ENCODE results near the gene ERO1B.

Gene ERO1B

DNA sequence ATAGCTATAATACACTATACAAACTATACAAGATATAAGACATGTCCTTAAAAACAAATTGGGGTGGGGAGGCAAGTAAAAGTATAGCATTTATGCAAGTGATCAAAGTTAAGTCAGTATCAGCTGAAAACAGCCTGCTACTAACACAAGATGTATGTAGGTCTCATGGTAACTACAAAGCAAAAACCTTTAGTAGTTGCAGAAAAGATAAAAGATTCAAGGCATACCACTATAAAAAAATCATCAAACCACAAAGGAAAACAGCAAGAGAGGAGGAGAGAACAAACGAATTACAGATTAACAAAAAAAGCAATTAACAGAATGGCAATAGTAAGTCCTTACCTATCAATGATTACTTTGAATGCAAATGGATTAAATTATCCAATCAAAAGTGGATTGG, 22.7 kb downstream of the ERO1B start:
- DNase-seq (no peak), ATAC-seq (replicated peaks) (no peak)
- H3K4me3 Mint-ChIP-seq: no peak overlapping the region
- no peaks in the 10 kb centered on the region for H3K27me3 Mint-ChIP-seq
- no peak overlapping the region for H3K27ac Mint-ChIP-seq
- H3K9me3 Mint-ChIP-seq: peaks cover 6 to 11% of the 10 kb centered on the region in 2 donors
- H3K4me1 Mint-ChIP-seq (ENCODE audit: low read depth in 2 of 2): peaks cover 5 to 7% of the 10 kb centered on the region in 2 donors
- peaks cover 20% of the 10 kb centered on the region for H3K36me3 Mint-ChIP-seq (ENCODE audit: insufficient read depth)

DNA sequence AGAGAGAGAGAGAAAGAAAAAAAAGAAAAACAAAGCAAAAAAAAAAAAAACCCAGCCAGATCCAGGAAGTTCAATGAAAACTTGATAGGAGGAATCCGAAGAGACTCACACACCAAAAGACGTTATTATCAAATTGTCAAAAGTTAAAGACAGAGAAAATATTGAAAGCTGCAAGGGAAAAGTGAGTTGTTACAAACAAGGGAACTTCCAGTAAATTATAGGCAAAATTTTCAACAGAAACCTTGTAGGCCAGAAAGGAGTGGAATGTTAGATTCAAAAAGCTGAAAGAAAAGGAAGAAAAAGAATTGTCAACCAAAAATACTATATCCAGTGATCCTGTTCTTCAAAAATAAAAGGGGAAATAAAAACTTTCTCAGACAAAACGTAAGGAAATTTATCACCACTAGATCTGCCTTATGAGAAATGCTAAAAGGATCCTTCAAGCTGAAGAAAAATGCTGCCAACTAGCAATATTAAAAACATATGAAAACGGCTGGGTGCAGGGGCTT, 23.6 kb downstream of the ERO1B start:
- H3K27me3 Mint-ChIP-seq: no peaks in the 10 kb centered on the region
- peaks cover 5 to 7% of the 10 kb centered on the region in 2 donors for H3K4me1 Mint-ChIP-seq (ENCODE audit: low read depth in 2 of 2)
- H3K9me3 Mint-ChIP-seq: peaks cover 6 to 11% of the 10 kb centered on the region in 2 donors
- no peak overlapping the region for H3K4me3 Mint-ChIP-seq
- no peak overlapping the region for H3K27ac Mint-ChIP-seq
- peaks cover 18% of the 10 kb centered on the region for H3K36me3 Mint-ChIP-seq (ENCODE audit: insufficient read depth)
- no peak for ATAC-seq (replicated peaks)
- DNase-seq: no peak

DNA sequence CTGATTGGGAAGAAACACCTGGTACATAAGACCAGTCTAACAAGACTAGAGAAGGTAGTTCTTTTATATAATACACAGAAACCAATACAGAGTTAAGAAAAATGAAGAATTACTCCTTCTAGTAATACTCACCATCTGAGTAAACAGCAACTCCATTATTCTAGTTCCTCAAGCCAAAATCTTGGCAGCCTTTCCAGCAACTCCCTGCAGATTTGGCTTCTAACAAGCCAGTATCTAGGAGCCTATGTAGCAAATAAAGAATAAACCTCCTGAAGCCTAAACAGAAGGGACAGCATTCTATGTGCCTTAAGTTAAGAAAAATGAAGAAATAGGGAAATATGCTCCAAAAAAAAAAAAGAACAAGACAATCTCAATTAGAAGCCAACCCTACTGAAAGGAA, 24.5 kb downstream of the ERO1B start:
- DNase-seq (no peak), ATAC-seq (replicated peaks) (no peak)
- Mint-ChIP-seq H3K27ac (no peak overlapping the region), H3K9me3 (peaks cover 5 to 11% of the 10 kb centered on the region in 2 donors), H3K36me3 (ENCODE audit: insufficient read depth) (peaks cover 11% of the 10 kb centered on the region), H3K27me3 (no peaks in the 10 kb centered on the region), H3K4me1 (ENCODE audit: low read depth in 2 of 2) (peaks cover 5 to 7% of the 10 kb centered on the region in 2 donors), H3K4me3 (no peak overlapping the region)

DNA sequence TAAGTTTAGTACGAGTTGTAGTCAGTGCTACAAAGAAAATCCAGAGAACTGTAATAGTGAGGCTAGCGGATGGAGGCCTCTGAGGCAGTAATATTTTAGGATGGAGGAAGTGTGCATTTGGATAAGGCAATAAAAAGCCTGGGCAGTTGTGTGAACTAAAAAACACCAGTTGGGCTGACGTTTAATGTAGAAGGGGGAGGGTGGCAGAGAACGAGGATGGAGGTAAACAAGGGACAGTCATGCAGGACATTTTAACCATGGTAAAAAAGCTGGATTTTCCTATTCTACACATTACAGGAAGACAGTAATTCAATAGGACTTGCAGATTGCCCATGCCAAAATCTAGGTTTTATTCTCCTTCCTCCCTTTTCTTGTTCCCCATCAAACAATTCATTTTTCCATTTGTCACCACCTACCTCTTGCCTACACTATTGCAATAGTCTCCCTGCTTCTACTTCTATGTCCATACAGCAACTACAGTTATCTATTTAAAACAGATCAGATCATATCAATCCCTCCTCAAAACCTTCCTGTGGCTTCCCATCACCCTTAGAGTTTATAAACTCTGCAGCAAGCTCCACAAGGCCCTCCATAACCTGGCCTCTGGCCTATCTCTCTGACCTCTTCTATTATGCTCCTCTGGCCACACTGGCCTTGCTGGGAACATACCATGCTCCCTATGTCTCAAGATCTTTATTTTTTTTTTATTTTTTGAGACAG, 27.7 kb downstream of the ERO1B start:
- Mint-ChIP-seq H3K4me1 (ENCODE audit: low read depth in 2 of 2) (peaks cover 0 to 4% of the 10 kb centered on the region in 2 donors), H3K4me3 (no peak overlapping the region), H3K9me3 (peaks cover 3 to 11% of the 10 kb centered on the region in 2 donors), H3K27me3 (no peaks in the 10 kb centered on the region), H3K27ac (peak overlapping the region in 1 of 2 donors; percentile 8), H3K36me3 (ENCODE audit: insufficient read depth) (peaks cover 16% of the 10 kb centered on the region)
- ATAC-seq (replicated peaks): no peak
- DNase-seq: no peak

DNA sequence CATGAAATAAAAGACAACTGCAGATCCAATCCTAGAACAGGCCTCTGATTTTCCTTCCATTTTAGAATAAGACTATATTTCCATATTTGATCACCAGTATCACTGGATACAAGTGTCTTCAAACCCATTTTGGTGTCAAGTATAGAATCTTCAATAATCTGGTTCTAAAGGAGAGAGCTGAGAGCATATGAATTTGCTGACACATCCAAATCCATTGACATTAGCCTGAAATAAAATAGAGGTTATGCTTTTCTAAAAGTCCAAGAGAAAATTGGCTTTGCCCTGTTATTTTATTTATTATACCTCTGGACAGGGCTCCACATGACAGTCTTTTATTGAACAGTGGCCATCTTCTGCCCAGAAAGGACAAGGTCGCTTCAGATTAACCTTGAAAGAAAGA, 28.6 kb downstream of the ERO1B start:
- H3K27me3 Mint-ChIP-seq: no peaks in the 10 kb centered on the region
- H3K4me3 Mint-ChIP-seq: no peak overlapping the region
- peak overlapping the region in 1 of 2 donors; percentile 8 for H3K27ac Mint-ChIP-seq
- peaks cover 0 to 2% of the 10 kb centered on the region in 2 donors for H3K4me1 Mint-ChIP-seq (ENCODE audit: low read depth in 2 of 2)
- H3K9me3 Mint-ChIP-seq: peaks cover 3 to 9% of the 10 kb centered on the region in 2 donors
- no peak for ATAC-seq (replicated peaks)
- H3K36me3 Mint-ChIP-seq (ENCODE audit: insufficient read depth): peaks cover 22% of the 10 kb centered on the region
- no peak for DNase-seq

DNA sequence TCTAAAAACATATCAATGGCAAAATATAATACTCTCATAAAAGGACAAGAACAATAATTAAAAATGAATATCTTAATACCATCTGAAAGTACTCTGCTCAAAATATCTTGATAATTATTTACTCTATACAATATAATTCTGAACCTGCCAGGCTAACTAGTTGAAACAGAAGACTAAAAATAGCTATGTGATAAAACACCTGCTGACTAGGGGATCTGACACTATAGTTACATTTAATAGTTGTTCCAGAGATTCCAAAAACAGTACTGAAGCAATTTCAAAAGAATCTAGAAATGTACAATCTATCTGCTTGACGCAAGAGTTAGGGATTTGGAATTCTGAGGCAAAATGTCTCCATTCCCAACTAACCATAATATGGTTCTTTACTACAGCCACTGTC, 30.2 kb downstream of the ERO1B start:
- no peaks in the 10 kb centered on the region for H3K27me3 Mint-ChIP-seq
- no peak for ATAC-seq (replicated peaks)

DNA sequence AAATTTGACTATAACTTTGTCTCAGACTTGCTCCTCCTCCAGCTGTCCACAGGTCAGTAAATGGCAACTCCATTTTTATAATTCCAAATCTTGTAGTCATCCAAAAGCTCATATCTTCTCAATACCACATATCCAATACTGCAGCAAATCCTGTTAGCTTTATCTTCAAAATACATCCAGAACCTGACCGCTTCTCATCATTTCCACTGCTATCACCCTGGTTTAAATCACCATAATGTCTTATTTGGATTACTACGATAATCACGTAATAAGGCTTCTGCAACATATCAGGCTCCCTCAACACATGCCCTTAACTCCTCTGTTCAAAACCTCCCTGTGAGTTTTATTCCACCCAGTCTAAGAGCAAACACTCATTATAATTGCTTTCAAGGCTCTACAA, 34.5 kb downstream of the ERO1B start:
- no peaks in the 10 kb centered on the region for H3K9me3 Mint-ChIP-seq
- H3K27me3 Mint-ChIP-seq: no peaks in the 10 kb centered on the region
- no peak for DNase-seq
- no peak overlapping the region for H3K4me3 Mint-ChIP-seq
- H3K4me1 Mint-ChIP-seq (ENCODE audit: low read depth in 2 of 2): no peaks in the 10 kb centered on the region
- no peak overlapping the region for H3K27ac Mint-ChIP-seq
- H3K36me3 Mint-ChIP-seq (ENCODE audit: insufficient read depth): peaks cover 16% of the 10 kb centered on the region
- ATAC-seq (replicated peaks): no peak

More for the DNA sequence above, 30.2 kb downstream of the ERO1B start:
- no peak overlapping the region for H3K27ac Mint-ChIP-seq
- H3K4me3 Mint-ChIP-seq: no peak overlapping the region
- DNase-seq: no peak
- H3K9me3 Mint-ChIP-seq: no peaks in the 10 kb centered on the region
- H3K36me3 Mint-ChIP-seq (ENCODE audit: insufficient read depth): peaks cover 22% of the 10 kb centered on the region
- peaks cover 0 to 2% of the 10 kb centered on the region in 2 donors for H3K4me1 Mint-ChIP-seq (ENCODE audit: low read depth in 2 of 2)

DNA sequence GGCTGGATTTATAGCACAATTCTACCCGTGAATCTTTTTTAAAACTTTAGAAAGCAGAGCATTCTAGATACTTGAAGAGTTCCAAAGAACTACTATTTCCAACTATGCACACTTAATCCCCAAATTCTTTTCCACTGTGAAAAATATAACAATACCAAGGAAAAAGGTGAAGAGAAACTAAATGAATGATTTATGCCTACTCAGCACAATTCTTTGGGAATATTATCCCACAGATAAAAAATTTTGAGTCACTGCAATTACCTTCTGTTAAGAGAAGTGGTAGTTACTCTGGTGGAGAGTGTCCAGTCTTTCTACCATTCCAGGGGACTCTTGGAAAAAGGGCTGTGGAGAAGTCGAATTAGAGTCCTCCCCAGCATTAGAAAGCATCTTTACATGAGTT, 39.2 kb downstream of the ERO1B start:
- H3K27me3 Mint-ChIP-seq: no peaks in the 10 kb centered on the region
- DNase-seq (no peak), ATAC-seq (replicated peaks) (no peak)
- peaks cover 6% of the 10 kb centered on the region for H3K36me3 Mint-ChIP-seq (ENCODE audit: insufficient read depth)
- no peaks in the 10 kb centered on the region for H3K9me3 Mint-ChIP-seq
- H3K4me3 Mint-ChIP-seq: no peak overlapping the region
- H3K27ac Mint-ChIP-seq: peak overlapping the region in 1 of 2 donors; percentile 21
- H3K4me1 Mint-ChIP-seq (ENCODE audit: low read depth in 2 of 2): peaks cover 0 to 3% of the 10 kb centered on the region in 2 donors

DNA sequence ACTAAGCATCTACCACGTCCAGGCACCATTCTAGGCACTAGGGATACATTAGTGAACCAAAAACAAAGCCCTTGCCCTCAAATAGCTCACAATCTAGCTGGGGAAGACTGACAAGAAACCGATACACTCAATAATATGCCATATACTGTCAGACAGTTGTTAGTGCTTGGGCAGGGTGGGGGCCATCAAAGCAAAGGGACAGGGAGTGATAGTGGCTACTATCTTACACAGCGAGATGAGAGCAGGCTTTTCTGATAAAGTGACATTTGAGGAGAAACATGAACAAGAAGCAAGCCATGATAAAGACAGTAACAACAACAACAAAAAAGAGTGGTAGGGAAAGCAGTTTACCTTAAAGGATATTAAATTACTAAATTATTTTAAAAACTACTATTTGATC, 41.1 kb downstream of the ERO1B start:
- H3K36me3 Mint-ChIP-seq (ENCODE audit: insufficient read depth): peaks cover 19% of the 10 kb centered on the region
- no peak for DNase-seq
- no peaks in the 10 kb centered on the region for H3K9me3 Mint-ChIP-seq
- H3K4me3 Mint-ChIP-seq: no peak overlapping the region
- H3K27ac Mint-ChIP-seq: no peak overlapping the region
- no peaks in the 10 kb centered on the region for H3K27me3 Mint-ChIP-seq
- peaks cover 0 to 3% of the 10 kb centered on the region in 2 donors for H3K4me1 Mint-ChIP-seq (ENCODE audit: low read depth in 2 of 2)
- ATAC-seq (replicated peaks): no peak

DNA sequence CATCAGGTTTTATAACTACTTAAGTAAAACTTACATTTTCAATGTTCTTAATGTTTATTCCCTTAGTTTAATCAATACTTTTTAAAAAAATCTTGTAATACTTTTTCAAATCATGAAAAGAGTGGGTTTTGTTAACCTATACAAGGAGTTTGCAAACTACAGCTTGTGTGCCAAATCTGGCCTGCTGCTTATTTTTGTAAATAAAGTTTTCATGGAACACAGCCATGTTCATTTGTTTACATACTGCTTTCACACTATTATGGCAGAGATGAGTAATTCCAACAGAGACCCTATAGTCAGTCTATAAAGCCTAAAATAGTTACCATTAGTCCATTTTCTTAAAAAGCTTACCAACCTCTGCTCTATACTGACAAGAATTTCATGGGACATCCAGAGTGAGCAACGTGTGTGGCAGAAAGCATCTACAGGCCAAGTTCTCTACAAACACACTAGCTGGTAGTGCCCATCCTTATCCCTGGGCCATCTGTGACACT, 42.6 kb downstream of the ERO1B start:
- H3K27ac Mint-ChIP-seq: peak overlapping the region in 1 of 2 donors; percentile 77
- H3K4me3 Mint-ChIP-seq: no peak overlapping the region
- DNase-seq (no peak), ATAC-seq (replicated peaks) (no peak)
- peaks cover 19% of the 10 kb centered on the region for H3K36me3 Mint-ChIP-seq (ENCODE audit: insufficient read depth)
- H3K27me3 Mint-ChIP-seq: no peaks in the 10 kb centered on the region
- peaks cover 0 to 3% of the 10 kb centered on the region in 2 donors for H3K4me1 Mint-ChIP-seq (ENCODE audit: low read depth in 2 of 2)
- H3K9me3 Mint-ChIP-seq: no peaks in the 10 kb centered on the region

DNA sequence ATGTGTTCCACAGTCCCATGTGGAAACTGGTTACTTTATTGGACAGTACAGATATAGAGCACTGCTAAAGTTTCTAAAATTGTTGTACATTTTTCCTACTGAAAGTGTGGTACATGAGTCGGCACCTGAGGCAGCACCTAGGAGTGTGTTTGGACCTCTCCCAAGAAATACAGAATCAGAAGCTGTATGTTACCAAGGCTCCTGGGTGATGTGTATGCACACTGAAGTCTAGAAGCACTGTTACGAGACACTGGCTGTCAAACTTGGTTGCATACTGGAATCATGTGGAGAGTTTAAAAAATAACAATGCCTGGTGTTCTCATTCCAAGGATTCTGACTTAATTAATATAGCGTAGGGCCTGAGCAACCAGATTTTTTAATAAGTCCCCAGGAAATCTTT, 46.6 kb downstream of the ERO1B start:
- H3K4me3 Mint-ChIP-seq: no peak overlapping the region
- H3K9me3 Mint-ChIP-seq: no peaks in the 10 kb centered on the region
- H3K4me1 Mint-ChIP-seq (ENCODE audit: low read depth in 2 of 2): no peaks in the 10 kb centered on the region
- peaks cover 23% of the 10 kb centered on the region for H3K36me3 Mint-ChIP-seq (ENCODE audit: insufficient read depth)
- no peak for DNase-seq
- no peaks in the 10 kb centered on the region for H3K27me3 Mint-ChIP-seq
- no peak for ATAC-seq (replicated peaks)
- H3K27ac Mint-ChIP-seq: no peak overlapping the region

DNA sequence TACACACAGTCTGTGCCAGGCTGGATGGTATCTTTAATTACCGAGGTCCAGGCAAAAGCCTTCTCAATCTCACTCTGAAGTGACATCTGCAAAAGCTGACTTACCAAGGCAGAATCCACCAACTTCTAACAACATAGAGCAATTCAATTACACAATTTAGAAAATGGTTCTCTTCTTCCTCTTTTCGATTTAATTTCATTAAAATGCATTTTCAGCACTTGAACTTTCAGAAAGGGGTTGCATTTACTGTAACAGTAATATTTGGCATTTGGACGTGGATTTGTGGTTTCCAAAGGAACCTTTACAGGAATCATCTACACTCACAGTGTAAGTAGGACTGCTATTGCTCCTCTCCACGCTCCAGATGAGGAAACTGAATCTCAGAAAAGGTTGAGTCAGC, 53.3 kb downstream of the ERO1B start:
- ATAC-seq (replicated peaks): no peak
- Mint-ChIP-seq H3K27ac (no peak overlapping the region), H3K9me3 (no peaks in the 10 kb centered on the region)

DNA sequence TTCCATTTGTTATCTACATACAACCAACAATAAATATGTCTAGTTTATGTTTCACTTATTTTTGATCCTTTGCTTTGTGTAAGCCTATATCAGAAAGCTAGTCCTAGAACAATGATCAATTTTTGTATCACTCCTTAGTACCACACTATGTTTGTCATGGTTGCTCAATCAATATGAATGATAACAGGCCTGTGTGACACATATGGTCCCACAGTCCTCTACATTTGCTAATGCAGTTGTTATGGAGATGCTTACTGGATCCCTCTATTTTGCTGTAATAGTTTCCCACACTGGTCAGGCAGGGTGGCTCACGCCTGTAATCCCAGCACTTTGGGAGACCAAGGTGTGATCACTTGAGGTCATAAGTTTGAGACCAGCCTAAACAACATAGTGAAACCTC, 59.1 kb downstream of the ERO1B start:
- no peak overlapping the region for H3K4me3 Mint-ChIP-seq
- H3K36me3 Mint-ChIP-seq (ENCODE audit: insufficient read depth): peaks cover 30% of the 10 kb centered on the region
- ATAC-seq (replicated peaks) (no peak), DNase-seq (no peak)
- no peaks in the 10 kb centered on the region for H3K27me3 Mint-ChIP-seq
- H3K4me1 Mint-ChIP-seq (ENCODE audit: low read depth in 2 of 2): peaks cover 0 to 1% of the 10 kb centered on the region in 2 donors
- no peak overlapping the region for H3K27ac Mint-ChIP-seq
- no peaks in the 10 kb centered on the region for H3K9me3 Mint-ChIP-seq

More for the DNA sequence above, 53.3 kb downstream of the ERO1B start:
- Mint-ChIP-seq H3K36me3 (ENCODE audit: insufficient read depth) (peaks cover 26% of the 10 kb centered on the region), H3K4me1 (ENCODE audit: low read depth in 2 of 2) (peaks cover 0 to 1% of the 10 kb centered on the region in 2 donors), H3K4me3 (no peak overlapping the region), H3K27me3 (no peaks in the 10 kb centered on the region)
- no peak for DNase-seq

DNA sequence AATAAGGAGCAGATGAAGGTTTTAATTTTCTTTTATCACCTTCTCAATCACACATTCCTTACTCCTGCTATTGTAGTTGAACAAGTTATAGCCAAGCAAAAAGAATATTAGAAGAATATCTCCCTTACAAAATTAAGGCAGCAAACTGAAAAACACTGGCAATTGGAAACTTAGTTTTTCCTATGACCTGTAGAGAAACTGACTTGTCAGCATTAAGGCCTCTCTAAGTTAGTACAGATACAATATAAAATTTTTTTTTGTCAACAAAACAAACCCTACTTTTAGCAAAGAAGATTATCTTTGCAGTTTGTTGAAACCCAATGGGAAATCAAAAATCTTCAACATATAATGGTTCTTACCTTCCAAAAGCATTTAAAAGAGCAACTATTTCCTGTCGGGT, 61.3 kb downstream of the ERO1B start:
- no peaks in the 10 kb centered on the region for H3K4me1 Mint-ChIP-seq (ENCODE audit: low read depth in 2 of 2)
- H3K4me3 Mint-ChIP-seq: no peak overlapping the region
- DNase-seq (no peak), ATAC-seq (replicated peaks) (no peak)
- no peaks in the 10 kb centered on the region for H3K9me3 Mint-ChIP-seq
- H3K27me3 Mint-ChIP-seq: no peaks in the 10 kb centered on the region
- H3K27ac Mint-ChIP-seq: no peak overlapping the region
- H3K36me3 Mint-ChIP-seq (ENCODE audit: insufficient read depth): peaks cover 17% of the 10 kb centered on the region

Data from effector memory CD8-positive, alpha-beta T cell (primary cell).